ENCODE results near the gene RAB31. TPM values are rescaled to one million over a fixed set of nuclear protein-coding genes. Genes with fewer than 3 reads are reported as not detected.

RAB31 gene
- total RNA-seq, 1 experiment from 2014 or later: 6.1 TPM

GRCh38 chr18:9750112-9750511 is 42.0 kb downstream of the RAB31 start:
- Histone ChIP-seq H3K27ac (ENCODE audit: low read depth, low read length, poor library complexity, severe bottlenecking) (no peak overlapping the region), H3K4me3 (ENCODE audit: low read depth, low read length, poor library complexity, severe bottlenecking) (no peak overlapping the region), H3K9me3 (ENCODE audit: low read depth, low read length, poor library complexity, severe bottlenecking) (no peaks in the 10 kb centered on the region), H3K36me3 (ENCODE audit: insufficient read depth, low read length, poor library complexity, severe bottlenecking) (no peaks in the 10 kb centered on the region), H3K4me1 (ENCODE audit: insufficient read depth, low read length, poor library complexity, severe bottlenecking) (no peaks in the 10 kb centered on the region), H3K27me3 (replicated peaks; ENCODE audit: insufficient read depth, low read depth, low read length, poor library complexity) (no peaks in the 10 kb centered on the region)
- no peak for DNase-seq (ENCODE audit: low spot score)
- ChIA-PET CTCF (no interaction called here), POLR2A (ENCODE audit: low non-redundant PET) (no interaction called here)
- TF ChIP-seq EZH2 (IDR thresholded peaks at IDR 0.05; ENCODE audit: borderline replicate concordance, low read depth, low read length, poor library complexity, severe bottlenecking): no peak
- TF ChIP-seq CTCF (conservative IDR thresholded peaks at IDR 0.05; ENCODE audit: low read depth, low read length): no peak
- intact Hi-C loops (cut with micrococcal nuclease; ENCODE audit: unreplicated experiment): no loop called here
- no TSS peak for BruUV-seq (replicated peaks)

GRCh38 chr18:9750606-9751304 is 42.7 kb downstream of the RAB31 start:
- Histone ChIP-seq H3K27ac (ENCODE audit: low read depth, low read length, poor library complexity, severe bottlenecking) (no peak overlapping the region), H3K4me3 (ENCODE audit: low read depth, low read length, poor library complexity, severe bottlenecking) (no peak overlapping the region), H3K27me3 (replicated peaks; ENCODE audit: insufficient read depth, low read depth, low read length, poor library complexity) (no peaks in the 10 kb centered on the region), H3K4me1 (ENCODE audit: insufficient read depth, low read length, poor library complexity, severe bottlenecking) (no peaks in the 10 kb centered on the region), H3K9me3 (ENCODE audit: low read depth, low read length, poor library complexity, severe bottlenecking) (no peaks in the 10 kb centered on the region), H3K36me3 (ENCODE audit: insufficient read depth, low read length, poor library complexity, severe bottlenecking) (no peaks in the 10 kb centered on the region)
- CTCF ChIA-PET: no interaction called here
- no peak for DNase-seq (ENCODE audit: low spot score)
- POLR2A ChIA-PET (ENCODE audit: low non-redundant PET): no interaction called here
- no peak for TF ChIP-seq EZH2 (IDR thresholded peaks at IDR 0.05; ENCODE audit: borderline replicate concordance, low read depth, low read length, poor library complexity, severe bottlenecking)
- BruUV-seq (replicated peaks): no TSS peak
- intact Hi-C loops (cut with micrococcal nuclease; ENCODE audit: unreplicated experiment): no loop called here

DNA sequence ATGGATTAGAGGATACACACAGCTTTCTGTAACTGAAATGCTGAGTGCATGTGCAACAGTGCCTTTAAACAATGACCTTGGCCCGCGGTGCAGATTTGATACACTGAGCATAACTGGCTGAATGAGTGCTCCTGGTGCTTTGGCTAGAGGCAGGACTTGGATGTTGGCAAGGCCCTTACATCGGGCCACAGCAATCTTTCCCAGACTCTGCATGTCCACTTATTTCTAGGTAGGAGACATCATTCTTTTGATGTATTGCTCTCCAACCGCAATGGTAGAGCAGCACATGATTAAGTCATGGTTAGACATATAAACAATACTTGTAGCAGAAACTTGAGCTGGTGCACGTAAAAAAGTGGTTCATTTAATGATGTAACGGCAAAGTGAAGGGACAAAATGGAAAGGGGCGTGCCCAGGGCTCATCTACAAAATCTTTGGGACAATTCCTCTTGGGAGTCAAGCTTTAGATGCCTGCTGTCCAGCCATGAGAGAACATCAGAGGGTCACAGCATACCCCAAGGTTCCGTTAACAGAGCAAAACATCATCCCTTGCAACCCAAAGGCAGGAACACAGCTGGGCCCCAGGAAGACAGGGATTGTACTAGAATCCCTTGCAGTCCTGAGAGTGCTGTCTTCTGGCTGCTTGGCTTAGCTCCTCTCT is 43.4 kb downstream of the RAB31 start:
- no peak overlapping the region for H3K4me3 ChIP-seq (ENCODE audit: low read depth, low read length, poor library complexity, severe bottlenecking)
- intact Hi-C loops (cut with micrococcal nuclease; ENCODE audit: unreplicated experiment): no loop called here
- BruUV-seq (replicated peaks): no TSS peak
- DNase-seq (ENCODE audit: low spot score): no peak
- H3K27me3 ChIP-seq (replicated peaks; ENCODE audit: insufficient read depth, low read depth, low read length, poor library complexity): no peaks in the 10 kb centered on the region
- peaks cover under 1% of the 10 kb centered on the region for H3K4me1 ChIP-seq (ENCODE audit: insufficient read depth, low read length, poor library complexity, severe bottlenecking)
- no peak for TF ChIP-seq EZH2 (IDR thresholded peaks at IDR 0.05; ENCODE audit: borderline replicate concordance, low read depth, low read length, poor library complexity, severe bottlenecking)
- no peaks in the 10 kb centered on the region for H3K9me3 ChIP-seq (ENCODE audit: low read depth, low read length, poor library complexity, severe bottlenecking)
- ChIA-PET POLR2A (ENCODE audit: low non-redundant PET) (no interaction called here), CTCF (no interaction called here)
- H3K36me3 ChIP-seq (ENCODE audit: insufficient read depth, low read length, poor library complexity, severe bottlenecking): no peaks in the 10 kb centered on the region
- no peak overlapping the region for H3K27ac ChIP-seq (ENCODE audit: low read depth, low read length, poor library complexity, severe bottlenecking)

DNA sequence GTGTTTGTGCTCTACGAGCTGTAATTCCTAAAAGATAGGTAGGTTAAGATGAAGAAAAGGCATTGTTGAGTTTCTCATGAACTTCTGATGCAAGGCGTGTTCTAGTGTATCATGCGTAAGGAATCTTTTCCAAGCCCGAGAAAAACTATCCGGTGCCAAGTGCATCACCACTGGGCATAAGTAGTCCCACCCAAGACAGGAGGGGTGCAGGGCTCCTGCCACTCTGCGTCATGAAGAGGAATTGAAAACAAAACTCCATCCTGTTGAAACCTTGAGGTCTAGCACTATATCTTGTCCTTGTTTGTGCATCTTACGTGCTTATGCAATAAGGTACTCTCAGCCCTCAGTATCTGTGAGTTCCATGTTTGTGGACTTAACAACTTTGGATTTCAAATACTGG is 45.7 kb downstream of the RAB31 start:
- Histone ChIP-seq H3K27me3 (replicated peaks; ENCODE audit: insufficient read depth, low read depth, low read length, poor library complexity) (no peaks in the 10 kb centered on the region), H3K4me1 (ENCODE audit: insufficient read depth, low read length, poor library complexity, severe bottlenecking) (peaks cover 8% of the 10 kb centered on the region), H3K4me3 (ENCODE audit: low read depth, low read length, poor library complexity, severe bottlenecking) (no peak overlapping the region), H3K27ac (ENCODE audit: low read depth, low read length, poor library complexity, severe bottlenecking) (no peak overlapping the region), H3K9me3 (ENCODE audit: low read depth, low read length, poor library complexity, severe bottlenecking) (no peaks in the 10 kb centered on the region), H3K36me3 (ENCODE audit: insufficient read depth, low read length, poor library complexity, severe bottlenecking) (no peaks in the 10 kb centered on the region)
- CTCF ChIA-PET: no interaction called here
- POLR2A ChIA-PET (ENCODE audit: low non-redundant PET): no interaction called here
- no peak for DNase-seq (ENCODE audit: low spot score)
- intact Hi-C loops (cut with micrococcal nuclease; ENCODE audit: unreplicated experiment): no loop called here
- TF ChIP-seq EZH2 (IDR thresholded peaks at IDR 0.05; ENCODE audit: borderline replicate concordance, low read depth, low read length, poor library complexity, severe bottlenecking) (no peak), CTCF (conservative IDR thresholded peaks at IDR 0.05; ENCODE audit: low read depth, low read length) (no peak)
- no TSS peak for BruUV-seq (replicated peaks)
